Measurements from ENCODE around the gene APOA5. TPM values are rescaled to one million over a fixed set of nuclear protein-coding genes. Genes with fewer than 3 reads are reported as not detected.
A peak's percentile ranks its signal among the peaks of the same experiment; 100 is the strongest.

The APOA5 gene
- total and polyA plus RNA-seq, 2 of the 13 experiments (the other 11 are each of a cell fraction or from before 2014, with no cell fraction given) = 44.0 to 49.1 TPM

DNA sequence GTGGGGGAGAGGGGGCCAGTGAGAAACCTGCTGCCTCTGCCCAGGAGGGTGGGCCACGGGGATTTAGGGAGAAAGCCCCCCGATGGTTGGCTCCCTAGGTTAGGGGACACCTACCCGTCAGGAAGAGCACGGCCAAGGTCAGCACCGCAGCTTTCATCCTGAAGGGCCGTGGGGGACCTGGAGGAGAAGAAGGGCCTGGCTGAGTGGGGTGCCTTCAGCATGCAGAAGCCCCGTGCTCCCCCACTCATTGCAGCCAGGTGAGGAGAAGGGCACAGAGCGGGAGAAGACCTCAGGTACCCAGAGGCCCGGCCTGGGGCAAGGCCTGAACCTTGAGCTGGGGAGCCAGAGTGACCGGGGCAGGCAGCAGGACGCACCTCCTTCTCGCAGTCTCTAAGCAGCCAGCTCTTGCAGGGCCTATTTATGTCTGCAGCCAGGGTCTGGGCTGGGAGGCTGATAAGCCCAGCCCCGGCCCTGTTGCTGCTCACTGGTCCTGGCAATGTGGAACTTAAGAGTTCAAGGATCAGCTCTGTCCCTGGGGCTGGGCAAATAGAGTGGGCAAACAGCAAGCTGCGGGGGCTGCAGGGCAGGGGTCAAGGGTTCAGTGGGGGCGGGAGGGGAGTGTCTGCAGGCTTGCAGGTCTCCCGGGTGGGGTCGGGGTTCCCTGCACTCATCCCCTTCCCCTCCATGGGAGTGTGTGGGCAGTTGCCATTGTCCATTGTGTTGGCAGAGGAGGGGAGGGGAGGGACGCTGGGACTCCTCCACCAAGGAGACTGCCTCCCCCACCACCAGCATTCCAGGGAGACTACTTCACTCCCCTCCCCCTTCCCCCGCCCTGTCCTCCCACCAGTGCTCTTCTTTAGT is 45.8 kb upstream of the APOA5 start, which contains the start of gene APOA1 (continued):
- TF ChIP-seq, protein P1, sequence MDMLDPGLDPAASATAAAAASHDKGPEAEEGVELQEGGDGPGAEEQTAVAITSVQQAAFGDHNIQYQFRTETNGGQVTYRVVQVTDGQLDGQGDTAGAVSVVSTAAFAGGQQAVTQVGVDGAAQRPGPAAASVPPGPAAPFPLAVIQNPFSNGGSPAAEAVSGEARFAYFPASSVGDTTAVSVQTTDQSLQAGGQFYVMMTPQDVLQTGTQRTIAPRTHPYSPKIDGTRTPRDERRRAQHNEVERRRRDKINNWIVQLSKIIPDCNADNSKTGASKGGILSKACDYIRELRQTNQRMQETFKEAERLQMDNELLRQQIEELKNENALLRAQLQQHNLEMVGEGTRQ (IDR thresholded peaks at IDR 0.05; ENCODE audit: low read depth, low read length) = no peak
- TF ChIP-seq, protein P1 (CRISPR knock-in tag; IDR thresholded peaks at IDR 0.05; ENCODE audit: borderline replicate concordance) = no peak
- TF ChIP-seq U2AF2 (IDR thresholded peaks at IDR 0.05; ENCODE audit: low read depth, low read length) = no peak
- no peak for TF ChIP-seq LCORL (IDR thresholded peaks at IDR 0.05)
- no peak for TF ChIP-seq LCORL (CRISPR knock-in tag; IDR thresholded peaks at IDR 0.05)
- TF ChIP-seq, protein P2, sequence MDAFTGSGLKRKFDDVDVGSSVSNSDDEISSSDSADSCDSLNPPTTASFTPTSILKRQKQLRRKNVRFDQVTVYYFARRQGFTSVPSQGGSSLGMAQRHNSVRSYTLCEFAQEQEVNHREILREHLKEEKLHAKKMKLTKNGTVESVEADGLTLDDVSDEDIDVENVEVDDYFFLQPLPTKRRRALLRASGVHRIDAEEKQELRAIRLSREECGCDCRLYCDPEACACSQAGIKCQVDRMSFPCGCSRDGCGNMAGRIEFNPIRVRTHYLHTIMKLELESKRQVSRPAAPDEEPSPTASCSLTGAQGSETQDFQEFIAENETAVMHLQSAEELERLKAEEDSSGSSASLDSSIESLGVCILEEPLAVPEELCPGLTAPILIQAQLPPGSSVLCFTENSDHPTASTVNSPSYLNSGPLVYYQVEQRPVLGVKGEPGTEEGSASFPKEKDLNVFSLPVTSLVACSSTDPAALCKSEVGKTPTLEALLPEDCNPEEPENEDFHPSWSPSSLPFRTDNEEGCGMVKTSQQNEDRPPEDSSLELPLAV (CRISPR knock-in tag; conservative IDR thresholded peaks at IDR 0.05; ENCODE audit: low read depth) = 0 out of 2 replicates have a peak, but pooled peaks have one; percentile 70
- no peak for TF ChIP-seq SRF (IDR thresholded peaks at IDR 0.05; ENCODE audit: low read depth, low read length)
- TF ChIP-seq CBX5 (CRISPR knock-in tag; IDR thresholded peaks at IDR 0.05; ENCODE audit: borderline replicate concordance) = peak; percentile 60; the same call in 1 of the 2 replicates
- TF ChIP-seq POLR2AphosphoS5 (IDR thresholded peaks at IDR 0.05; ENCODE audit: low read depth, low read length) = peak; percentile 99
- TF ChIP-seq MXD4 (CRISPR knock-in tag; IDR thresholded peaks at IDR 0.05) = no peak
- no peak for TF ChIP-seq AHR (CRISPR knock-in tag; IDR thresholded peaks at IDR 0.05)
- no peak for TF ChIP-seq ZFP37 (CRISPR knock-in tag; IDR thresholded peaks at IDR 0.05; ENCODE audit: borderline replicate concordance)
- TF ChIP-seq ZNF75D (CRISPR knock-in tag; IDR thresholded peaks at IDR 0.05; ENCODE audit: borderline replicate concordance) = no peak
- TF ChIP-seq ZNF547 (CRISPR knock-in tag; IDR thresholded peaks at IDR 0.05) = 0 out of 2 replicates have a peak, but pooled peaks have one; percentile 75
- TF ChIP-seq, protein P3, sequence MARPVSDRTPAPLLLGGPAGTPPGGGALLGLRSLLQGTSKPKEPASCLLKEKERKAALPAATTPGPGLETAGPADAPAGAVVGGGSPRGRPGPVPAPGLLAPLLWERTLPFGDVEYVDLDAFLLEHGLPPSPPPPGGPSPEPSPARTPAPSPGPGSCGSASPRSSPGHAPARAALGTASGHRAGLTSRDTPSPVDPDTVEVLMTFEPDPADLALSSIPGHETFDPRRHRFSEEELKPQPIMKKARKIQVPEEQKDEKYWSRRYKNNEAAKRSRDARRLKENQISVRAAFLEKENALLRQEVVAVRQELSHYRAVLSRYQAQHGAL (CRISPR knock-in tag; IDR thresholded peaks at IDR 0.05; ENCODE audit: not compliant biosample characterization) = no peak
- TF ChIP-seq HOXA3 (CRISPR knock-in tag; IDR thresholded peaks at IDR 0.05) = peak; percentile 76; the same call in 1 of the 2 replicates
- TF ChIP-seq NFRKB (IDR thresholded peaks at IDR 0.05) = no peak
- TF ChIP-seq AGO1 (IDR thresholded peaks at IDR 0.05; ENCODE audit: low read depth, low read length, poor library complexity, severe bottlenecking) = peak; percentile 57
- TF ChIP-seq, protein P4, sequence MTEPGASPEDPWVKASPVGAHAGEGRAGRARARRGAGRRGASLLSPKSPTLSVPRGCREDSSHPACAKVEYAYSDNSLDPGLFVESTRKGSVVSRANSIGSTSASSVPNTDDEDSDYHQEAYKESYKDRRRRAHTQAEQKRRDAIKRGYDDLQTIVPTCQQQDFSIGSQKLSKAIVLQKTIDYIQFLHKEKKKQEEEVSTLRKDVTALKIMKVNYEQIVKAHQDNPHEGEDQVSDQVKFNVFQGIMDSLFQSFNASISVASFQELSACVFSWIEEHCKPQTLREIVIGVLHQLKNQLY (CRISPR knock-in tag; IDR thresholded peaks at IDR 0.05) = peak; percentile 82
- no peak; the same call in 1 of the 2 replicates for TF ChIP-seq STAG1 (CRISPR knock-in tag; IDR thresholded peaks at IDR 0.05)
- no peak for TF ChIP-seq PHF20 (CRISPR knock-in tag; IDR thresholded peaks at IDR 0.05)
- TF ChIP-seq SOX13 (IDR thresholded peaks at IDR 0.05) = no peak; the same call in 1 of the 2 replicates
- peak in 1 of 2 experiments; percentile 99; a peak in 2 of 4 replicates for TF ChIP-seq SOX13 (CRISPR knock-in tag; conservative IDR thresholded peaks at IDR 0.05 in 1 of 2, IDR thresholded peaks at IDR 0.05 in 1 of 2)
- no peak; the same call in 1 of the 2 replicates for TF ChIP-seq ZNF460 (CRISPR knock-in tag; IDR thresholded peaks at IDR 0.05; ENCODE audit: borderline replicate concordance)
- 0 out of 2 replicates have a peak, but pooled peaks have one; percentile 79 for TF ChIP-seq KLF15 (CRISPR knock-in tag; IDR thresholded peaks at IDR 0.05; ENCODE audit: borderline replicate concordance)

Data from HepG2 (cell line).